Retinal pigment epithelial cell (primary cell): ENCODE measurements around the gene TBC1D22A.
"Not testable (repeated sequence)": the region's sequence is repeated elsewhere in the genome, so short reads cannot be mapped to it uniquely, and the experiment has no call there.

Source experiments
- DNase-seq: peaks from one replicate; pipeline ENCODE4 v3.0.0-alpha.2; 2010; ENCODE audit warnings: low read depth
- H3K4me3 ChIP-seq: 2 replicates; pipeline ENCODE4 v1.5.1; 2011; ENCODE audit warnings: mild to moderate bottlenecking, low read length, control low read depth, moderate library complexity
- TF ChIP-seq, protein P1 (sequence below): conservative IDR thresholded peaks from 2 replicates; pipeline ENCODE4 v1.5.1; 2011; ENCODE audit warnings: low read depth, low read length, control low read depth, inconsistent platforms

Gene TBC1D22A

GRCh38 chr22:47165338-47166032 is 403.0 kb downstream of the TBC1D22A start:
- no peak overlapping the region for H3K4me3 ChIP-seq
- TF ChIP-seq, protein P1, sequence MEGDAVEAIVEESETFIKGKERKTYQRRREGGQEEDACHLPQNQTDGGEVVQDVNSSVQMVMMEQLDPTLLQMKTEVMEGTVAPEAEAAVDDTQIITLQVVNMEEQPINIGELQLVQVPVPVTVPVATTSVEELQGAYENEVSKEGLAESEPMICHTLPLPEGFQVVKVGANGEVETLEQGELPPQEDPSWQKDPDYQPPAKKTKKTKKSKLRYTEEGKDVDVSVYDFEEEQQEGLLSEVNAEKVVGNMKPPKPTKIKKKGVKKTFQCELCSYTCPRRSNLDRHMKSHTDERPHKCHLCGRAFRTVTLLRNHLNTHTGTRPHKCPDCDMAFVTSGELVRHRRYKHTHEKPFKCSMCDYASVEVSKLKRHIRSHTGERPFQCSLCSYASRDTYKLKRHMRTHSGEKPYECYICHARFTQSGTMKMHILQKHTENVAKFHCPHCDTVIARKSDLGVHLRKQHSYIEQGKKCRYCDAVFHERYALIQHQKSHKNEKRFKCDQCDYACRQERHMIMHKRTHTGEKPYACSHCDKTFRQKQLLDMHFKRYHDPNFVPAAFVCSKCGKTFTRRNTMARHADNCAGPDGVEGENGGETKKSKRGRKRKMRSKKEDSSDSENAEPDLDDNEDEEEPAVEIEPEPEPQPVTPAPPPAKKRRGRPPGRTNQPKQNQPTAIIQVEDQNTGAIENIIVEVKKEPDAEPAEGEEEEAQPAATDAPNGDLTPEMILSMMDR, result no peak
- no peak for DNase-seq

DNA sequence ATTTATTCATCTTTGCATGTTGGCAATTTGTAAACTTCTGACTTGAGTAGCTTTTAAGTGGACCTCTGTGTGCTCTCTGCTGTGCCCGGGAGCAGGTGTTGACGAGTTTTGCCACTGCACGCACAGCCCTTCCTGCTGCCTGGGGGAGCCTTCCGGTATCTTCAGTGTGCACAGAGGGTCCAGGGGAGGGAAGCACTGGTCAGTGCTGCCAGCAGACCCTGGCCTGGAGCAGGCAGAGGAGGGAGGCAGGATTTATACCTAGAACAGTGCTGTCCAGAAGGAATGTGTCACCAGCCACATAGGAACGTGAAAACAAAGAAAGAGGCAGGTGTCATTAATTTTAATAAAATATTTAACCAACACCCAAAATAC is 403.6 kb downstream of the TBC1D22A start:
- TF ChIP-seq, protein P1, result no peak
- DNase-seq, result no peak
- no peak overlapping the region for H3K4me3 ChIP-seq

DNA sequence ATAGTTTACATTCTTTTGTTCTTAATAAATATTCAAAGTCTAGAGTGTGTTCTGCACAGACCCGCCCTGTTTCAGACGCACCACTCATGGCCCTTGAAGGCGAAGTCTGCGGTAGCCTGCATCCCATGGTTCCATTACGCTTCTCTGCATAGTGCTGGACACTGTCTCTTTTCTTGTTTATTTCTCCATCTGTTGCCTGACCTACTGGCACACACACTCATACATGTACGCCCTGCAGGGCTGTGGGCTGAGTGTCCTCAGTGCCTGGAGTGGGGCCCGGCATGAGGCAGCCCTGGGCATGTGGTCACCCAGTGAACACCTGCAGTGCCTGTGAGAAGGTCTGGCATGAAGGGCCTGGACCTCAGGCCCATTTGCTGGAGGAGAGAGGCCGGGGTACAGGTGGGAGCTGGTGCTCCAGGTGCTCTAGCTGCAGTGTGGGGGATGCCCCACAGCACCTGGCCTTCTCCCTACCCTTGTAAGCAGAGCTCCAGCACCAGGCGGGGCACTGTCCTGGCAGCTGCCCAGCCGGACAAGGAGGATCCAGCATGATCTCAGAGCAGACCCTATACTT is 404.1 kb downstream of the TBC1D22A start:
- H3K4me3 ChIP-seq, result no peak overlapping the region
- TF ChIP-seq, protein P1, result no peak
- no peak for DNase-seq

GRCh38 chr22:47167056-47167455 is 404.6 kb downstream of the TBC1D22A start:
- TF ChIP-seq, protein P1, result no peak
- no peak overlapping the region for H3K4me3 ChIP-seq
- no peak for DNase-seq

- H3K4me3 ChIP-seq, DNase-seq: not testable (repeated sequence)
These were observed 405.5 kb downstream of the TBC1D22A start for GRCh38 chr22:47167921-47168320.

DNA sequence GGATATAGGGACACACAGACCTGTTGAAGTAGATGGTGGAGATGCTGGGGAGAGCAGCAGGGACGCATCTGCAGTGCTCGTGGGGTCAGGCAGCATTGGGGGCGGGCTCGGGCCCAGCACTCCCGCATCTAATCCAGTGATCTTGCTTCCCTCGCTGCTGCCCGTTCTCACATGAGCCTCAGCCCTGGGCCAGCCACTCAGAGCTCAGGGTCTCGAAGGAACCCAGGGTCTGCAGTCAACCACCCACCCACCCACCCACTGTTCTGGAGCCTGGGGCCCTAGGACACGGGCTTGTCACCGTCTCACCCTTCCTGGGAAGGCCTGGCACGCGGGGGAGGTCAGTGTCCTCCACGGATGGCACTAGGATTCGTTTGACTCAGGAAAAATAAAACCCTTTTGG is 406.0 kb downstream of the TBC1D22A start:
- H3K4me3 ChIP-seq, result no peak overlapping the region
- DNase-seq, result no peak
- TF ChIP-seq, protein P1, result no peak

- H3K4me3 ChIP-seq, result no peak overlapping the region
- DNase-seq, result no peak
- TF ChIP-seq, protein P1, result peak; percentile 55
These were observed 406.7 kb downstream of the TBC1D22A start for GRCh38 chr22:47168900-47169800.
